Daoy (cell line): ENCODE results near the gene KRT9. TPM values are rescaled to one million over a fixed set of nuclear protein-coding genes. Genes with fewer than 3 reads are reported as not detected.
"Not testable (repeated sequence)": the region's sequence is repeated elsewhere in the genome, so short reads cannot be mapped to it uniquely, and the experiment has no call there.

Experiments
- DNase-seq: peaks from one replicate; pipeline ENCODE4 v3.0.0-alpha.2; 2015; ENCODE audit warnings: low read depth
- total RNA-seq: library from RNA; depleted of rRNA; stranded (reverse); fragments of >200 nt; shearing (Covaris generic); gene quantifications from 2 replicates; pipeline ENCODE4 v1.2.3, GENCODE V29; 2014

The KRT9 gene
- total RNA-seq, 1 experiment from 2014 or later: not detected

- no peak for DNase-seq
These were observed 25.9 kb downstream of the KRT9 start for GRCh38 chr17:41545829-41546410.

GRCh38 chr17:41544935-41545334 lies 26.9 kb downstream of the KRT9 start:
- DNase-seq: no peak

GRCh38 chr17:41544491-41544892 lies 27.4 kb downstream of the KRT9 start:
- no peak for DNase-seq

- not testable (repeated sequence) for DNase-seq
These were observed 29.1 kb downstream of the KRT9 start for GRCh38 chr17:41542786-41543185.

GRCh38 chr17:41542357-41542756 lies 29.5 kb downstream of the KRT9 start:
- no peak for DNase-seq

GRCh38 chr17:41540921-41541625 lies 30.8 kb downstream of the KRT9 start:
- no peak for DNase-seq

- no peak for DNase-seq
These were observed 31.7 kb downstream of the KRT9 start for GRCh38 chr17:41539979-41540701.

GRCh38 chr17:41539071-41539492 lies 32.8 kb downstream of the KRT9 start:
- peak; percentile 17 for DNase-seq

- DNase-seq: peak; percentile 52
These were observed 33.3 kb downstream of the KRT9 start for GRCh38 chr17:41538565-41538991.

- no peak for DNase-seq
These were observed 33.9 kb downstream of the KRT9 start for GRCh38 chr17:41537990-41538389.

GRCh38 chr17:41537614-41537954 lies 34.3 kb downstream of the KRT9 start:
- no peak for DNase-seq

- no peak for DNase-seq
These were observed 34.9 kb downstream of the KRT9 start for GRCh38 chr17:41536741-41537613.

- no peak for DNase-seq
These were observed 35.9 kb downstream of the KRT9 start for GRCh38 chr17:41535764-41536481.

GRCh38 chr17:41534899-41535546 lies 36.8 kb downstream of the KRT9 start:
- no peak for DNase-seq

- no peak for DNase-seq
These were observed 38.2 kb downstream of the KRT9 start for GRCh38 chr17:41533613-41534012.

GRCh38 chr17:41532947-41533570 lies 38.8 kb downstream of the KRT9 start:
- no peak for DNase-seq

GRCh38 chr17:41531993-41532392 lies 39.9 kb downstream of the KRT9 start:
- DNase-seq: no peak

- DNase-seq: peak; percentile 91
These were observed 41.5 kb downstream of the KRT9 start for GRCh38 chr17:41530062-41531048.

- DNase-seq: no peak
These were observed 42.4 kb downstream of the KRT9 start for GRCh38 chr17:41529491-41529915.
